GM06990 (cell line): ENCODE results near the gene MLXIPL.
"Not testable (repeated sequence)": the region's sequence is repeated elsewhere in the genome, so short reads cannot be mapped to it uniquely, and the experiment has no call there.

Source experiments
- DNase-seq: peaks from one replicate; pipeline ENCODE4 v3.0.0-alpha.2; 2011; ENCODE audit not compliant: insufficient read length; ENCODE audit errors: extremely low read depth
- H3K27me3 ChIP-seq: replicated peaks from 2 replicates; pipeline ENCODE4 v1.6.0; 2011; ENCODE audit warnings: low read length; ENCODE audit not compliant: control insufficient read depth, insufficient read depth
- H3K36me3 ChIP-seq: 2 replicates; pipeline ENCODE4 v1.5.1; 2011; ENCODE audit warnings: low read length; ENCODE audit not compliant: control insufficient read depth, insufficient read depth
- H3K4me3 ChIP-seq: replicated peaks from 2 replicates; pipeline ENCODE4 v1.5.1; 2011; ENCODE audit warnings: low read depth, mild to moderate bottlenecking, control low read depth, low read length
- TF ChIP-seq, protein P1 (sequence below): IDR thresholded peaks from 2 replicates; pipeline ENCODE4 v1.5.1; 2011; ENCODE audit warnings: low read length, control low read depth, mild to moderate bottlenecking, inconsistent platforms; ENCODE audit not compliant: insufficient read depth, poor library complexity, severe bottlenecking

MLXIPL gene

DNA sequence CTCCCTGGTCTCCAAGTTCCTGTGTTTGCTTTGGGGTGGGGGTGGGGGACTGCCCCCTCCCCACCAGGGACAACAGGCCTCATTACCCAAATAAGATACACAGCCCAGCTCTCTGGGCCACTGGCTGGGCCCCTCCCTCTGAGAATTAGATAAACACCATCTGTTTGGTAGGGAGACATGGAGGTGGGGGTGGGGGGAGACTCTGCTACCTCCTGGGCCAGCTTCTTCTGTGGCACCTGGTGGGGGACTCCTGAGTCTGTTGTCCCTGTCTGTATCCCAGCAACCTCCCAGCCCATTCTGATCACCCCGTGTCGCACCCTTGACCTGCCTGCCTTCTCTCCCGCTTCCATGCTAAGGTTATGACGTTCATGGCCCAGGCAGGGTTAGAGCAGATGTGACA is 5.8 kb downstream of the MLXIPL start:
- H3K27me3 ChIP-seq, result peaks cover 2% of the 10 kb centered on the region
- H3K36me3 ChIP-seq, result no peaks in the 10 kb centered on the region
- no peak overlapping the region for H3K4me3 ChIP-seq
- no peak for DNase-seq
- TF ChIP-seq, protein P1, sequence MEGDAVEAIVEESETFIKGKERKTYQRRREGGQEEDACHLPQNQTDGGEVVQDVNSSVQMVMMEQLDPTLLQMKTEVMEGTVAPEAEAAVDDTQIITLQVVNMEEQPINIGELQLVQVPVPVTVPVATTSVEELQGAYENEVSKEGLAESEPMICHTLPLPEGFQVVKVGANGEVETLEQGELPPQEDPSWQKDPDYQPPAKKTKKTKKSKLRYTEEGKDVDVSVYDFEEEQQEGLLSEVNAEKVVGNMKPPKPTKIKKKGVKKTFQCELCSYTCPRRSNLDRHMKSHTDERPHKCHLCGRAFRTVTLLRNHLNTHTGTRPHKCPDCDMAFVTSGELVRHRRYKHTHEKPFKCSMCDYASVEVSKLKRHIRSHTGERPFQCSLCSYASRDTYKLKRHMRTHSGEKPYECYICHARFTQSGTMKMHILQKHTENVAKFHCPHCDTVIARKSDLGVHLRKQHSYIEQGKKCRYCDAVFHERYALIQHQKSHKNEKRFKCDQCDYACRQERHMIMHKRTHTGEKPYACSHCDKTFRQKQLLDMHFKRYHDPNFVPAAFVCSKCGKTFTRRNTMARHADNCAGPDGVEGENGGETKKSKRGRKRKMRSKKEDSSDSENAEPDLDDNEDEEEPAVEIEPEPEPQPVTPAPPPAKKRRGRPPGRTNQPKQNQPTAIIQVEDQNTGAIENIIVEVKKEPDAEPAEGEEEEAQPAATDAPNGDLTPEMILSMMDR, result no peak

DNA sequence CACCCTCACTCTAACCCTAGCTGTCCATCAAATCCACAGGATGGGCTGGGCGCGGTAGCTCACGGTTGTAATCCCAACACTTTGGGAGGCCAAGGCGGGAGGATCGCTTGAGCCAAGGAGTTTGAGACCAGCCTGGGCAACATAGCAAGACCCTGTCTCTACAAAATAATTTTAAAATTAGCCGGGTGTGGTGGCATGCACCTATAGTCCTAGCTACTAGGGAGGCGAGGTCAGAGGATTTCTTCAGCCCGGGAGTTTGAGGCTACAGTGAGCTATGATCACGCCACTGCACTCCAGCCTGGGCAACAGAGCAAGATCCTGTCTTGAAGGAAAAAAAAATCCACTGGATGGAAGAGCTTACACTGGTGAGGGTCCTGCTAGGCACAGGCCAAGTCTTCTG is 6.8 kb downstream of the MLXIPL start:
- not testable (repeated sequence) for H3K27me3 ChIP-seq, DNase-seq, H3K4me3 ChIP-seq, H3K36me3 ChIP-seq

DNA sequence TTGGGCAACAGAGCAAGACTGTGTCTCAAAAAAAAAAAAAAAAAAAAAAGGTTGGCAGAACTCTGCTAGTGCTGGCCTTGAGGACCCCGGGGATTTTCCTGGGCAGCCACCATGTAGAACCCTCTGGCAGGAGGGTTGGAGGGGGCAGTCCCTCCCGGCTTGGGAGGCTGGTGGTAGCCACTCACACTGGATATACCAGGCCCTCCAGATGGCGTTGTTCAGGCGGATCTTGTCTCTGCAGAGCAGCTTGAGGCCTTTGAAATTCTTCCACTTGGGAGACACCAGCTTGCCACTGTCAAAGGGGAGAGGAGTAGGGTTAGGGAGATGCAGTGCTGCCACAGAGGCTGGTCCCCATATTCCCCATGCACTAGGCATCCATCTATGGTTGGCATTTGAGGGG is 8.4 kb downstream of the MLXIPL start:
- no peak for DNase-seq

DNA sequence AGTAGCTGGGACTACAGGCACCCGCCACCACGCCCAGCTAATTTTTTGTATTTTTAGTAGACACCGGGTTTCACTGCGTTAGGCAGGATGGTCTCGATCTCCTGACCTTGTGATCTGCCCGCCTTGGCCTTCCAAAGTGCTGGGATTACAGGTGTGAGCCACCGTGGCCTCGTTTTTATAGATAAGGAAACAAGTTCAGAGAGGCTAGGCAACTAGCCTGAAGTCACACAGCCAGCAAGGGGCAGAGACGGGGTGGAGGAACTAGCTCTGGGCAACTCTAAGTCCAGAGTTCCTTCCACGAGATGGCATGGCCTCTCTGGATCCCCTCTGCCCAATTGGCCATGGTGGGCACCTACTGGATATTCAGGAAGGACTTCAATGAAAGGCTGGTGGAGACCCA is 9.4 kb downstream of the MLXIPL start:
- not testable (repeated sequence) for H3K36me3 ChIP-seq, DNase-seq, H3K27me3 ChIP-seq, H3K4me3 ChIP-seq

More for the DNA sequence above, 8.4 kb downstream of the MLXIPL start:
- Histone ChIP-seq H3K4me3 (no peak overlapping the region), H3K27me3 (no peaks in the 10 kb centered on the region; the same call in 1 of the 2 replicates), H3K36me3 (no peaks in the 10 kb centered on the region)
- TF ChIP-seq, protein P1, result peak; percentile 17

DNA sequence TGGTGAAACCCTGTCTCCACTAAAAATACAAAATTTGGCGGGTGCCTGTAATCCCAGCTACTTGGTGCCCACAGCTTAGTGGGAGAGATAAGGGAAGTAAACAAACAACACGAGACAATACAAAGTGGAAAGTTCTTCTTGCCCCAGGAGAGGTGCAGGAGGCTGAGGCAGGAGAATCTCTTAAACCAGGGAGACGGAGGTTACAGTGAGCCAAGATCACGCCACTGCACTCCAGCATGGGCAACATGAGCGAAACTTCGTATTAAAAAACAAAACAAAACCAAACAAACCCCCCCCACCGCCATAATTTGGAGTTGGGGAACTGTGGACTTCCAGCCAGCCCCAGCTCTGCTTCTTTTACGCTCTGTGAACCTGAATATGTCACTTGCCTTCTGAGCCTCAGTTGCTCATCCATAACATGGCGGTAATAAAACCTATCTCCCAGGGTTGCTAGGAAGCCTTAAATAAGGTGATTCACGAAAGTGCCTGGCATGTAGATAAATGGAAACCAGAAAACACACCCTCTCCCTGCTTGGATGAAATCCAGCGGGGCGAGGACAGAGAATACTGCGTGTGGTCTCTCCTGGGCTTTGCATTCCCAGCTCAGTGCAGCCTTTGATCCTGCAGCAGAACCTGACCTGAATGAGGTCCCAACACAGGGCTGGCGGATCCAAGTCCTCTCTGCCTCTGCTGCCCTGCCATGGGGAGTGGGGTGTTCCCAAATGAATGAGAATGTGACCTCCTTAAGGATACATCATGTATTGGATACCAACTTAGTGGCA is 10.2 kb downstream of the MLXIPL start:
- TF ChIP-seq, protein P1, result no peak
- no peak for DNase-seq

DNA sequence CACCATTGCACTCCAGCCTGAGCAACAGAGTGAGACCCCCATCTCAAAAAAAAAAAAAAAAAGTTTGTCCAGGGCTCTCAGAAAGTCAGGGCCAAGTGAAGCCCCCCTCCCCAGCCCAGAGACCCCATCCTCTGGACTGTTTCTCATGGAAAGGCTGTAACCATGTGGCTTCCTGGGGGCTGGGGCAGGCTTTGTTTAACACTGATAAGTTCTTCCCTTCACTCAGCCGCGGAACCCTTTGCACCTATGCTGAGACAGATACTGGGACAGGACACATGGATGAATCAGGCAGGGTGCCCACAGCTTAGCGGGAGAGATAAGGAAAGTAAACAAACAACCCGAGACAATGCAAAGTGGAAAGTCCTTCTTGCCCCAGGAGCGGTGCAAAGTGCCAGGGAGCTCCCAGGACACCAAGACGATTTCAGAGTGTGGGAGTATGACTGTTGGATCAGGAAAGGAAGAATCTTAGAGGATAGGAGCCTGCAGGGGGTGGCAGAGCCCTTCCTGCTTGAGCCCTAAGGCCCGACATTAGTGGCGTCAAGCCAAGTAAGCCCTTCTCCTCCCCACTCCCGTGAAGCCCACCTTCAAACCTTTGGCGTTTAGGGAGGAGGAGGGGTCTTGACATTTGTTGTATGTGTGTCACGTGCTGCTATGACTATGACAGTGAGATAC is 11.6 kb downstream of the MLXIPL start:
- Histone ChIP-seq H3K4me3 (no peak overlapping the region), H3K36me3 (no peaks in the 10 kb centered on the region), H3K27me3 (no peaks in the 10 kb centered on the region; the same call in 1 of the 2 replicates)
- DNase-seq, result no peak
- TF ChIP-seq, protein P1, result no peak

More for the DNA sequence above, 10.2 kb downstream of the MLXIPL start:
- Histone ChIP-seq H3K36me3 (no peaks in the 10 kb centered on the region), H3K27me3 (no peaks in the 10 kb centered on the region; the same call in 1 of the 2 replicates), H3K4me3 (no peak overlapping the region)
